ENCODE data around the gene AGBL4.

Gene AGBL4

DNA sequence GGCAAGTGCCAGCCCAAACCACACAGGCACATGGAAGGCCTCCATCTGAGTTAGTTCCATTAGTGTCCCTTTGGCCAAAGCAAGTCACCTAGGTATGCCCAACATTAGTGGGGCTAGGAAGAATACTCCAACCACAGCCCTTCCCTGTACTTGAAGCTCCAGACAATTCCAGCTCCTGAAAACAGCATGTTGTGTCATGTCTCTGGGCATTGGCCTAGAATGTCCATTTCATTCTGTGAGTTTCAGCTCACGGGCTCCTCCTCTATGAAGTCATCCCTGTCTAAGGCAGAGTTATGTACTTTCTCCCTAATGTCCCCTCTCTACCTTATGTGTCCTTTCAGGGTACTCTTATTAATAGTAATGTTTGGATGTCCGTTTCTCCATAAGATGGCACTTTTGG, 1455.3 kb downstream of the AGBL4 start:
- H3K9me3 ChIP-seq: no peaks in the 10 kb centered on the region

DNA sequence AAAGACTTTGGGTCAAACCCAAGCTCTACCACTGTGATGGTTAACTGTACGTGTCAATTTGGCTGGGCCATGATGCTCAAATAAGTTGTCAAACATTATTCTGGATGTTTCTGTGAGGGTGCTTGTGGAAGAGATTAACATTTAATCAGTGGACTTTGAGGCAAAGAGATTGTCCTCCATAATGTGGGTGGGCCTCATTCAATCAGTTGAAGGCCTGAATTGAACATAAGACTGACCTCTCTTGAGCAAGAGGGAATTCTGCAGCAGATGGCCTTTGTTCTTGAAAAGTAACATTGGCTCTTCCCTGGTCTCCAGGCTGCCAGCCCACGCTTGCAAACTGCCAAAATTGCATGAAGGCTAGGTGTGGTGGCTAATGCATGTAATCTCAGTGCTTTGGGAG, 1457.3 kb downstream of the AGBL4 start:
- TF ChIP-seq, protein P1, sequence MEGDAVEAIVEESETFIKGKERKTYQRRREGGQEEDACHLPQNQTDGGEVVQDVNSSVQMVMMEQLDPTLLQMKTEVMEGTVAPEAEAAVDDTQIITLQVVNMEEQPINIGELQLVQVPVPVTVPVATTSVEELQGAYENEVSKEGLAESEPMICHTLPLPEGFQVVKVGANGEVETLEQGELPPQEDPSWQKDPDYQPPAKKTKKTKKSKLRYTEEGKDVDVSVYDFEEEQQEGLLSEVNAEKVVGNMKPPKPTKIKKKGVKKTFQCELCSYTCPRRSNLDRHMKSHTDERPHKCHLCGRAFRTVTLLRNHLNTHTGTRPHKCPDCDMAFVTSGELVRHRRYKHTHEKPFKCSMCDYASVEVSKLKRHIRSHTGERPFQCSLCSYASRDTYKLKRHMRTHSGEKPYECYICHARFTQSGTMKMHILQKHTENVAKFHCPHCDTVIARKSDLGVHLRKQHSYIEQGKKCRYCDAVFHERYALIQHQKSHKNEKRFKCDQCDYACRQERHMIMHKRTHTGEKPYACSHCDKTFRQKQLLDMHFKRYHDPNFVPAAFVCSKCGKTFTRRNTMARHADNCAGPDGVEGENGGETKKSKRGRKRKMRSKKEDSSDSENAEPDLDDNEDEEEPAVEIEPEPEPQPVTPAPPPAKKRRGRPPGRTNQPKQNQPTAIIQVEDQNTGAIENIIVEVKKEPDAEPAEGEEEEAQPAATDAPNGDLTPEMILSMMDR (IDR thresholded peaks at IDR 0.05): no peak
- H3K9me3 ChIP-seq: no peaks in the 10 kb centered on the region
- no peaks in the 10 kb centered on the region for H3K36me3 ChIP-seq
- H3K27ac ChIP-seq: no peak overlapping the region
- no peaks in the 10 kb centered on the region for H3K4me1 ChIP-seq (ENCODE audit: control insufficient read depth in 1 of 2, insufficient read depth in 1 of 2, low read depth in 1 of 2, low read length in 1 of 2)
- no peaks in the 10 kb centered on the region for H3K27me3 ChIP-seq
- no peak overlapping the region for H3K4me3 ChIP-seq (ENCODE audit: low read depth in 1 of 2, low read length in 1 of 2)

More for the DNA sequence above, 1455.3 kb downstream of the AGBL4 start:
- TF ChIP-seq, protein P1 (IDR thresholded peaks at IDR 0.05): no peak
- Histone ChIP-seq H3K4me3 (ENCODE audit: low read depth in 1 of 2, low read length in 1 of 2) (no peak overlapping the region), H3K27me3 (no peaks in the 10 kb centered on the region), H3K27ac (no peak overlapping the region), H3K36me3 (no peaks in the 10 kb centered on the region), H3K4me1 (ENCODE audit: control insufficient read depth in 1 of 2, insufficient read depth in 1 of 2, low read depth in 1 of 2, low read length in 1 of 2) (no peaks in the 10 kb centered on the region)

DNA sequence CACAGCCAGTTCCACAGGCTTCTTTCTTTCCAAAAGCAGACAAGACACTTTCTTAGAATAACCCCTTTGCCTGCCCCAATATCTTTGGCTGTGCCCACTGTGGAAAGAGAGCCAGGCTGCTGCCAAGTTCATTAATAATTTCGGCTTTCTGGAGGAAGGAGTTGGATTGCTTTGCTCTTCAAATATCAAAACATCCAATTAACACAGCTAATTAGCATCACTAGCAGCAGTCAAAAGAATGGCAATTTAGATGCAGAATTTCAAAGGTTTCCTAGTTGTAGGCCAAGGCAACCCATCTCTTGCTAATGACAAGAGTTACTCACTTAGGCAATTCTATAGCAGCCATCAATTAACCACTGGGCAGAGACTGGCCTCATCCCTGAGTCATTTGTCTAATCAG, 1460.7 kb downstream of the AGBL4 start:
- no peak overlapping the region for H3K4me3 ChIP-seq (ENCODE audit: low read depth in 1 of 2, low read length in 1 of 2)
- H3K36me3 ChIP-seq: no peaks in the 10 kb centered on the region
- H3K27ac ChIP-seq: no peak overlapping the region
- H3K9me3 ChIP-seq: no peaks in the 10 kb centered on the region
- TF ChIP-seq, protein P1 (IDR thresholded peaks at IDR 0.05): no peak
- no peaks in the 10 kb centered on the region for H3K4me1 ChIP-seq (ENCODE audit: control insufficient read depth in 1 of 2, insufficient read depth in 1 of 2, low read depth in 1 of 2, low read length in 1 of 2)
- H3K27me3 ChIP-seq: peaks cover 17% of the 10 kb centered on the region

DNA sequence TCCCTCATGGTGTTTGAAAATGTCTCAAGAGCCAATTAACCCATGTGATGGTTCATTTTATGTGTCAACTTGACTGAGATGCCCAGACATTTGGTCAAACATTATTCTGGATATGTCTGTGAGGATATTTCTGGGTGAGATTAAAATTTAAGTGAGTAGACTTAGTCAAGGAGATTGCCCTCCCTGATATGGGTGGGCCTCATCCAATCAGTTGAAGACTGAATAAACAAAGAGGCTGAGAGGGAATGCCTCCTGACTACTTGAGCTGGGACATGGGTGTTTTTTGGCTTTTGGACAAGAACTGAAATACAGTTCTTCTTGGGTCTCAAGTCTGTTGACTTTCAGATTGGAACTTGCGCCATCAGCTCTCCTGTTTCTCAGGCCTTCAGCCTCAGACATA, 1462.3 kb downstream of the AGBL4 start:
- Histone ChIP-seq H3K27ac (no peak overlapping the region), H3K27me3 (peaks cover 17% of the 10 kb centered on the region), H3K9me3 (no peaks in the 10 kb centered on the region), H3K36me3 (no peaks in the 10 kb centered on the region), H3K4me1 (ENCODE audit: control insufficient read depth in 1 of 2, insufficient read depth in 1 of 2, low read depth in 1 of 2, low read length in 1 of 2) (no peaks in the 10 kb centered on the region), H3K4me3 (ENCODE audit: low read depth in 1 of 2, low read length in 1 of 2) (no peak overlapping the region)
- TF ChIP-seq, protein P1 (IDR thresholded peaks at IDR 0.05): no peak

DNA sequence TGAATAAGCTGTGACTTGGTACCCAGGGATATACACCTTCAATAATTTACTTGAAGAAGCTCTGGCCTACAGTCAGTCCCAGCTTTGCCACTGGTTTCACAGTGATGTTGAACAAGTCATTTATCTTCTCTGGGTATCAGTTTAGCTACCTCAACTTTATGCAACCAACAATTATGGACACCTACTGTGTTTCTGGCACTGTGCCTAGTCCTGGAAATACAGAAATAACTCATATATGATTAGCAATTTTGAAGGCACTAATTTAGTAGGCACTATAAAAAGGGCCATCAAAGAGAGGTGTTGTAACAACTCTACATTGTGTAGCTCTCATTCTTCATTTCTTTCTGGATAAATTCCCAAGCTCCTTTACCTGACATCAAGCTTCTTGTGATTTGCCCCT, 1463.2 kb downstream of the AGBL4 start:
- H3K36me3 ChIP-seq: no peaks in the 10 kb centered on the region
- H3K4me1 ChIP-seq (ENCODE audit: control insufficient read depth in 1 of 2, insufficient read depth in 1 of 2, low read depth in 1 of 2, low read length in 1 of 2): no peaks in the 10 kb centered on the region
- peaks cover 17% of the 10 kb centered on the region for H3K27me3 ChIP-seq
- no peak overlapping the region for H3K27ac ChIP-seq
- H3K9me3 ChIP-seq: no peaks in the 10 kb centered on the region
- TF ChIP-seq, protein P1 (IDR thresholded peaks at IDR 0.05): no peak
- no peak overlapping the region for H3K4me3 ChIP-seq (ENCODE audit: low read depth in 1 of 2, low read length in 1 of 2)

DNA sequence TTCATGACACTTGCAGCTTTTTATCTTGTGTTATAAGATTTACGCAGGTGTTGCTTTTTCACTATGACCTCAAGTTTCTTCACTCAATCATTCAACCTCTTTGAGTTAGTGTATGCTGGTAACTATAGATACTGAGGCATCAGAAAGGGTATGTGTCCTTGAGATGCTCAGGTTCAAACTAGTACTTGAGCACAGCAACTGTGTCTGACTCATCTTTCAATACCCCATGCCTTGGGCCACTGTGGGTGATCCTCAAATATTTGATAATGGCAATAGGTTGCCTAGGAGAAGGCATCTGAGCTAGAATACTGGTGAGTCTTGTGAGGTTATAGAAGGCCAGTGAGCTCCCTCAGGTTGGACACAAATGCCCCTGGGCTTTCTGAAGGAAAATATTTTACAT, 1463.6 kb downstream of the AGBL4 start:
- TF ChIP-seq, protein P1 (IDR thresholded peaks at IDR 0.05): no peak
- H3K9me3 ChIP-seq: no peaks in the 10 kb centered on the region
- H3K36me3 ChIP-seq: no peaks in the 10 kb centered on the region
- no peaks in the 10 kb centered on the region for H3K4me1 ChIP-seq (ENCODE audit: control insufficient read depth in 1 of 2, insufficient read depth in 1 of 2, low read depth in 1 of 2, low read length in 1 of 2)
- H3K27me3 ChIP-seq: peaks cover 17% of the 10 kb centered on the region
- H3K27ac ChIP-seq: no peak overlapping the region
- no peak overlapping the region for H3K4me3 ChIP-seq (ENCODE audit: low read depth in 1 of 2, low read length in 1 of 2)

All from neutrophil (primary cell).